ENCODE measurements around the gene JADE2. TPM values are rescaled to one million over a fixed set of nuclear protein-coding genes. Genes with fewer than 3 reads are reported as not detected.

Gene JADE2
- total RNA-seq, 1 donor from 2014 or later = 3.0 TPM

DNA sequence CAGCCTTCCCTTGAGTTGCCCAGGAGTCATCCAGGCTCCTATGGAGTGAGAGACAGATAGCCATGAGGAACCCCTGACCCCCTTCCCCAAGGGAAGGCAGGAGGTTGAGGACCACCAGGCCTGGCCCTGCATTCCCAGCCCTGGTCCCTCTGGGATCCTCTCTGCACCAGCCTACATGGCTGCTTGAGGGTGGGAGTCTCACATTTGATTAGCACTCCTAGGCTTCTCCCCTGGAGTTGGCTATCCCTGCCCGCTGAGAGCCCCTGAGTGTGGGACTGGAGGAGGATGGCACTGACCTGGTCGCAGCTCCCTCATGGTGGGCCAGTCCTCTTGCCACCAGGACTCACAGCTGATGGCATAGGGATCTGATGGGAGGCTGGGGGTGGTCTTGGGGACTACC, 60.5 kb downstream of the JADE2 start:
- Mint-ChIP-seq H3K4me3 (ENCODE audit: unreplicated experiment) (no peak overlapping the region), H3K36me3 (ENCODE audit: low read depth, unreplicated experiment) (no peaks in the 10 kb centered on the region), H3K4me1 (ENCODE audit: unreplicated experiment) (peaks cover 3% of the 10 kb centered on the region), H3K27me3 (ENCODE audit: unreplicated experiment) (peaks cover 3% of the 10 kb centered on the region), H3K27ac (ENCODE audit: unreplicated experiment) (no peak overlapping the region), H3K9me3 (ENCODE audit: unreplicated experiment) (no peaks in the 10 kb centered on the region)
- TF ChIP-seq, protein P1, sequence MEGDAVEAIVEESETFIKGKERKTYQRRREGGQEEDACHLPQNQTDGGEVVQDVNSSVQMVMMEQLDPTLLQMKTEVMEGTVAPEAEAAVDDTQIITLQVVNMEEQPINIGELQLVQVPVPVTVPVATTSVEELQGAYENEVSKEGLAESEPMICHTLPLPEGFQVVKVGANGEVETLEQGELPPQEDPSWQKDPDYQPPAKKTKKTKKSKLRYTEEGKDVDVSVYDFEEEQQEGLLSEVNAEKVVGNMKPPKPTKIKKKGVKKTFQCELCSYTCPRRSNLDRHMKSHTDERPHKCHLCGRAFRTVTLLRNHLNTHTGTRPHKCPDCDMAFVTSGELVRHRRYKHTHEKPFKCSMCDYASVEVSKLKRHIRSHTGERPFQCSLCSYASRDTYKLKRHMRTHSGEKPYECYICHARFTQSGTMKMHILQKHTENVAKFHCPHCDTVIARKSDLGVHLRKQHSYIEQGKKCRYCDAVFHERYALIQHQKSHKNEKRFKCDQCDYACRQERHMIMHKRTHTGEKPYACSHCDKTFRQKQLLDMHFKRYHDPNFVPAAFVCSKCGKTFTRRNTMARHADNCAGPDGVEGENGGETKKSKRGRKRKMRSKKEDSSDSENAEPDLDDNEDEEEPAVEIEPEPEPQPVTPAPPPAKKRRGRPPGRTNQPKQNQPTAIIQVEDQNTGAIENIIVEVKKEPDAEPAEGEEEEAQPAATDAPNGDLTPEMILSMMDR (IDR thresholded peaks at IDR 0.05; ENCODE audit: unreplicated experiment) = no peak
- DNase-seq (ENCODE audit: low spot score) = no peak

DNA sequence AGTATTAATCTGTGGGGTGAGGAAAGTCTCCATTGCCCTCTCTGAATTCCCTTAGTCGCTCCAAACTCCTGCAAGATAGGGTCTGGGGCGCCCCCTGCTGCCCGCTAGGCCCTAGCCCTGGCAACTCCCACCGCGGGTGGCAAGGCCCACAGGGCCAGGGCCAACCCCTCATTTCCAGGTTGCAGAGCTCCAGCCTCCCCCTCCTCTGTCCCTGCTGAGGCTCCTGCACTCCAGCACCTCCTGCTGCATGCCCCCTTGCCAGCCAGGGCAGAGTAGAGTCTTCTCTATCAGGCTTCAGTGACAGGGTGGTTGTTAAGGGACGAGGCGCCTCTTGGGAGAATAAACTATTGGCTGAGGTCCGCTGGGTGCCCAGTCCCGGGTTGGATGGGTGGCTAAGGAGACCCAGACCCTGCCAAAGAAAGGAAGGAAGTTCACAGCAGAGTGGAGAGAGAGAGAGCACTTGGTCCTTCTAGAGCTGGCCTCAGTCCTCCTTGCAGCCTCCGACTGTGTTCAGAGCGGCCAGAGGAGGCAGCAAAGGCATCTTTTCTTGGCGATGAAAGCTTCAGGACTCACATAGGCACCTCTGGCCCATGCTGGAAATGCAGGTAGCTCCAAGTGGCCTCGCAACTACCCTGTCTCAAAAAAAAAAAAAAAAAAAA, 61.5 kb downstream of the JADE2 start:
- no peak overlapping the region for H3K4me3 Mint-ChIP-seq (ENCODE audit: unreplicated experiment)
- H3K9me3 Mint-ChIP-seq (ENCODE audit: unreplicated experiment) = no peaks in the 10 kb centered on the region
- H3K27me3 Mint-ChIP-seq (ENCODE audit: unreplicated experiment) = peaks cover 7% of the 10 kb centered on the region
- H3K4me1 Mint-ChIP-seq (ENCODE audit: unreplicated experiment) = peaks cover 4% of the 10 kb centered on the region
- DNase-seq (ENCODE audit: low spot score) = peak; percentile 93
- TF ChIP-seq, protein P1 (IDR thresholded peaks at IDR 0.05; ENCODE audit: unreplicated experiment) = peak; percentile 64
- H3K36me3 Mint-ChIP-seq (ENCODE audit: low read depth, unreplicated experiment) = no peaks in the 10 kb centered on the region
- no peak overlapping the region for H3K27ac Mint-ChIP-seq (ENCODE audit: unreplicated experiment)

DNA sequence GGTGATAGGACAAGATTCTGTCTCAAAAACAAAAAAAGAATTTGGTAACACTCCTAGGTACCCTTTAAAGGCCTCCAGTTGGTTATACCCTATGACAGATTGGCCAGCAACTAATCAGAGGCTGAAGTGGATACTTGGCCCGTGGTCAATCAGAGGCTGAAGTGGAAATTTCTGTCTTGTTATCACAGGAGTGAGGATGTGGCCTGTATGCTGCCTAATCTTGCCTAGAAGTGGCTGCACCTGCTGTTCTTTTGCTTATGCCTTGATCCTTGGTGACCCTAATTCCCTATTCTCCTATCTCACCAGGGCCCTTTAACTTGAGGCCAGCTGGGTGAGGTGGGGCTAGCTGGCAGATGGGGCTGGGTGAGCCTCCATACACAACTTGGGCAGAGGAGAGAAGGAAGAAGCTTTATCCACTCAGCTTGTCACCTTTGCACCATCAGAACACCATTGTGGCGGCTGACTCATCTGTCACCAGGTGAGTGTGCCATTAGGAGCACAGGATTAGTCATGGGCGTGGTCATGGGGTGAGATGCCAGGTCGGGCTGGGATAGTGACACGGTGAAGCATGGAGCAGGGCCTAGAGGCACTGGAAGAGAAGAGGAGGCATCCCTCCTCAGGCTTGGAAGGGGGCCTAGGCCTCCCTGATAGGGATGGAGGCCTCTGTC, 65.7 kb downstream of the JADE2 start:
- Mint-ChIP-seq H3K9me3 (ENCODE audit: unreplicated experiment) (no peaks in the 10 kb centered on the region), H3K4me1 (ENCODE audit: unreplicated experiment) (peaks cover 3% of the 10 kb centered on the region), H3K36me3 (ENCODE audit: low read depth, unreplicated experiment) (no peaks in the 10 kb centered on the region), H3K27ac (ENCODE audit: unreplicated experiment) (no peak overlapping the region), H3K4me3 (ENCODE audit: unreplicated experiment) (no peak overlapping the region), H3K27me3 (ENCODE audit: unreplicated experiment) (peaks cover 4% of the 10 kb centered on the region)
- no peak for DNase-seq (ENCODE audit: low spot score)
- TF ChIP-seq, protein P1 (IDR thresholded peaks at IDR 0.05; ENCODE audit: unreplicated experiment) = no peak

DNA sequence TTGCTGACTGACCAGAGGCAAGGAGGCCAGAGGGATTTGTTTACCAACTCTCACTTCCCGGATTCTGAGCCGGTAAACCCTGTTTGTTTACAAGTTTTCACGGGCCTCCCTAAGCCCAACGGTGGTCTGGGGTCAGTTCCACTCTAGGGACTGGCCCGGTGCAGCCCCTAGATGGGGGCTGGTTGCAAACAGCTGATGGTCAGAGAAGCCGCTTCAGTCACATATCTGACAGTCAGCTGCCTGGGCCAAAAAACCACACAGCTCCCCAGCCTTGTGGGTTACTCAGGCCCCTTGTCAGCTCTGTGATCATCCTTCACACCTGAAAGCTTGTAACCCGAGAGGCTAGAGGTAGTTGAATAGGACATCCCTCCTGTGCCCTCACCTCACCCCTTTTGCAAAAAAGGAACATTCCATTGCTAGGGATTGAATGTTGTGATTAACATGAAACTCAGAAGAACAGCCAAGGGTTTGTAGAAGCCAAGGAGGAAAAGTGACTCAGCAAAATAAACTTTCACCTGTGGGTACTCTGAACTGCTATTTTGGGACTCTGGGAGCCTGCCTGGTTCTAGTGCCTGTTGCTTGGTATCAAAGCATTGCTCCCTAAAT, 66.8 kb downstream of the JADE2 start:
- H3K27me3 Mint-ChIP-seq (ENCODE audit: unreplicated experiment) = peaks cover 4% of the 10 kb centered on the region
- no peak overlapping the region for H3K27ac Mint-ChIP-seq (ENCODE audit: unreplicated experiment)
- H3K4me1 Mint-ChIP-seq (ENCODE audit: unreplicated experiment) = peaks cover 3% of the 10 kb centered on the region
- TF ChIP-seq, protein P1 (IDR thresholded peaks at IDR 0.05; ENCODE audit: unreplicated experiment) = no peak
- no peak for DNase-seq (ENCODE audit: low spot score)
- H3K9me3 Mint-ChIP-seq (ENCODE audit: unreplicated experiment) = no peaks in the 10 kb centered on the region
- H3K36me3 Mint-ChIP-seq (ENCODE audit: low read depth, unreplicated experiment) = no peaks in the 10 kb centered on the region
- no peak overlapping the region for H3K4me3 Mint-ChIP-seq (ENCODE audit: unreplicated experiment)

DNA sequence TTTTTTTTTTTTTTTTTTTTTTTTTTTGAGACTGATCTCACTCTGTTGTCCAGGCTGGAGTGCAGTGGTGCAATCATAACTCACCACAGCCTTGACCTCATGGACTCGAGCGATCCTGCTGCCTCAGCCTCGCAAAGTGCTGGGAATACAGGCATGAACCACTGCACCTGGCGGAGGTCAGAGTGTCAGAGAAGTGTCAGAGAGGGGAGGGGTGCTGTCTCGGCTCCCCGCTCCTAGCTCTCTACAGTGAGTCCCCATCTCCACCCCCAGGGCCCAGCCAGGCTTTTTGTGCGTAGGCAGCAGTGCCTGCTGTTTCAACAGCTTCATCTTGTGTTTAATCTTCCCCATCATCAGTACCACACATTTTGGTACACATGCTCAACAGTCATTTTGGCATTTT, 68.9 kb downstream of the JADE2 start:
- DNase-seq (ENCODE audit: low spot score) = no peak
- Mint-ChIP-seq H3K27me3 (ENCODE audit: unreplicated experiment) (peaks cover 4% of the 10 kb centered on the region), H3K27ac (ENCODE audit: unreplicated experiment) (no peak overlapping the region), H3K9me3 (ENCODE audit: unreplicated experiment) (no peaks in the 10 kb centered on the region), H3K36me3 (ENCODE audit: low read depth, unreplicated experiment) (no peaks in the 10 kb centered on the region), H3K4me1 (ENCODE audit: unreplicated experiment) (peaks cover 3% of the 10 kb centered on the region), H3K4me3 (ENCODE audit: unreplicated experiment) (no peak overlapping the region)
- TF ChIP-seq, protein P1 (IDR thresholded peaks at IDR 0.05; ENCODE audit: unreplicated experiment) = no peak

All from endothelial cell (in vitro differentiated cells).